GM23248 (cell line): ENCODE measurements around the gene CALB2.

Experiments
- EZH2 ChIP-seq: fragments of 200-600 bp; sonication (generic); IDR thresholded peaks from 2 replicates; pipeline ENCODE4 v1.6.1; 2018; ENCODE audit warnings: antibody characterized with exemption, mild to moderate bottlenecking; ENCODE audit not compliant: insufficient read depth, poor library complexity, severe bottlenecking
- EZH2phosphoT487 ChIP-seq: fragments of 200-600 bp; sonication (generic); IDR thresholded peaks from 2 replicates; pipeline ENCODE4 v1.6.1; 2018; ENCODE audit warnings: antibody characterized with exemption, moderate library complexity, mild to moderate bottlenecking, low read depth; ENCODE audit not compliant: insufficient read depth

- no peak for TF ChIP-seq EZH2
- TF ChIP-seq EZH2phosphoT487: no peak
These were observed 51.6 kb downstream of the CALB2 start for GRCh38 chr16:71410146-71410545.
